CD14-positive monocyte (primary cell): ENCODE measurements around the gene BCO1. TPM values are rescaled to one million over a fixed set of nuclear protein-coding genes. Genes with fewer than 3 reads are reported as not detected.

Source experiments
- DNase-seq, 3 donors: peaks; one replicate each; pipeline ENCODE4 v3.0.0-alpha.2; 2011 to 2022
- H2AFZ ChIP-seq: 2 replicates; pipeline ENCODE4 v1.6.0; 2012; ENCODE audit warnings: mild to moderate bottlenecking, low read depth, low read length, inconsistent platforms; ENCODE audit not compliant: insufficient read depth, poor library complexity, severe bottlenecking
- H3K27ac ChIP-seq, 2 donors: 1 replicate in 1 of 2; 2 replicates in 1 of 2; pipeline ENCODE4 v1.5.1; 2012 to 2013; ENCODE audit warnings: low read length in 2 of 2, control low read depth in 1 of 2, inconsistent platforms in 1 of 2, low read depth in 1 of 2, mild to moderate bottlenecking in 1 of 2
- H3K27me3 ChIP-seq, 2 donors: one replicate each; pipeline versions ENCODE4 v1.6.0 to v1.6.1; 2011 to 2013; ENCODE audit warnings: low read length in 2 of 2; ENCODE audit not compliant: control insufficient read depth in 2 of 2, insufficient read depth in 2 of 2
- H3K36me3 ChIP-seq, 2 donors: replicated peaks in 1 of 2; 1 replicate in 1 of 2; 2 replicates in 1 of 2; pipeline versions ENCODE4 v1.5.1 to v1.6.1; 2012 to 2013; ENCODE audit warnings: low read length in 2 of 2, control low read depth in 1 of 2, inconsistent platforms in 1 of 2, mild to moderate bottlenecking in 1 of 2; ENCODE audit not compliant: insufficient read depth in 2 of 2, control insufficient read depth in 1 of 2
- H3K4me1 ChIP-seq, 2 donors: 1 replicate in 1 of 2; 2 replicates in 1 of 2; pipeline versions ENCODE4 v1.5.1 to v1.6.1; 2012 to 2013; ENCODE audit warnings: low read length in 2 of 2, control low read depth in 1 of 2, inconsistent platforms in 1 of 2, mild to moderate bottlenecking in 1 of 2, moderate library complexity in 1 of 2; ENCODE audit not compliant: insufficient read depth in 2 of 2, control insufficient read depth in 1 of 2
- H3K4me2 ChIP-seq: replicated peaks from 2 replicates; pipeline ENCODE3; 2012; ENCODE audit warnings: low read length, moderate library complexity, mild to moderate bottlenecking; ENCODE audit not compliant: poor library complexity, severe bottlenecking; ENCODE audit errors: extremely low read depth
- H3K4me3 ChIP-seq, 3 experiments: fragments of 200-600 bp in 1 of 3; sonication (generic) in 1 of 3; replicated peaks in 1 of 3; 1 replicate in 2 of 3; 2 replicates in 1 of 3; pipeline ENCODE4 v1.5.1; 2011 to 2013; ENCODE audit warnings: low read length in 3 of 3, mild to moderate bottlenecking in 3 of 3, control low read depth in 2 of 3, low read depth in 2 of 3, inconsistent platforms in 1 of 3, moderate library complexity in 1 of 3
- H3K79me2 ChIP-seq: 2 replicates; pipeline ENCODE4 v1.6.0; 2012; ENCODE audit warnings: mild to moderate bottlenecking, control low read depth, inconsistent platforms, low read length, moderate library complexity; ENCODE audit not compliant: insufficient read depth
- H3K9ac ChIP-seq: 2 replicates; pipeline ENCODE4 v1.6.0; 2017; ENCODE audit warnings: low read length, mild to moderate bottlenecking; ENCODE audit not compliant: insufficient read depth, poor library complexity, severe bottlenecking
- H3K9me3 ChIP-seq, 2 donors: replicated peaks in 1 of 2; 1 replicate in 1 of 2; 2 replicates in 1 of 2; pipeline versions ENCODE4 v1.5.1 to v1.6.1; 2012 to 2013; ENCODE audit warnings: low read length in 2 of 2, control low read depth in 1 of 2; ENCODE audit not compliant: control insufficient read depth in 1 of 2, insufficient read depth in 1 of 2
- H4K20me1 ChIP-seq: 2 replicates; pipeline ENCODE4 v1.6.0; 2012; ENCODE audit warnings: mild to moderate bottlenecking, low read length, control low read depth, moderate library complexity; ENCODE audit not compliant: insufficient read depth
- H3K27ac Mint-ChIP-seq, 7 donors: one replicate each; pipeline ENCODE4 v1.8.0; 2020; ENCODE audit warnings: mild to moderate bottlenecking in 7 of 7, mixed read lengths in 7 of 7, moderate library complexity in 6 of 7, inconsistent platforms in 2 of 7
- H3K27me3 Mint-ChIP-seq, 3 donors: one replicate each; pipeline ENCODE4 v1.8.0; 2021 to 2022; ENCODE audit warnings: low read depth in 3 of 3, mild to moderate bottlenecking in 3 of 3, mixed read lengths in 3 of 3, moderate library complexity in 3 of 3, inconsistent platforms in 1 of 3
- H3K36me3 Mint-ChIP-seq, 2 donors: one replicate each; pipeline ENCODE4 v1.8.0; 2020; ENCODE audit warnings: mixed read lengths in 2 of 2, inconsistent platforms in 1 of 2, mild to moderate bottlenecking in 1 of 2
- H3K4me1 Mint-ChIP-seq: one replicate; pipeline ENCODE4 v1.8.0; 2020; ENCODE audit warnings: mild to moderate bottlenecking, mixed read lengths
- H3K4me3 Mint-ChIP-seq, 2 donors: one replicate each; pipeline ENCODE4 v1.8.0; 2020; ENCODE audit warnings: mild to moderate bottlenecking in 2 of 2, mixed read lengths in 2 of 2, moderate library complexity in 1 of 2
- H3K9me3 Mint-ChIP-seq, 7 donors: one replicate each; pipeline ENCODE4 v1.8.0; 2020 to 2022; ENCODE audit warnings: mixed read lengths in 7 of 7, mild to moderate bottlenecking in 6 of 7, moderate library complexity in 6 of 7, inconsistent platforms in 2 of 7
- WGBS: methylation state at CpG from one replicate; pipeline ENCODE4 v1.1.5; 2013; ENCODE audit warnings: missing lambda C conversion rate; ENCODE audit not compliant: insufficient coverage; 5-methylcytosine and 5-hydroxymethylcytosine counted together
- intact Hi-C, 2 donors: fragments of 100-400 bp; cut with micrococcal nuclease; formaldehyde crosslinking; loops; one replicate each; pipeline versions ENCODE4 v1.15.0 to v1.15.1; 2023
- polyA plus RNA-seq, 3 donors: library from polyadenylated mRNA; depleted of rRNA in 1 of 3; unstranded in 2 of 3; stranded (reverse) in 1 of 3; fragments of 300-500 nt in 2 of 3; fragments of >200 nt in 1 of 3; fragmentation: Illumina TruSeq in 2 of 3; gene quantifications; 1 replicate in 2 of 3; 2 replicates in 1 of 3; pipeline ENCODE4 v1.2.3, GENCODE V29; 2012 to 2021
- TF ChIP-seq, protein P1 (sequence below): fragments of 200-600 bp; IDR thresholded peaks from one replicate; pipeline ENCODE4 v1.8.0; 2022; ENCODE audit warnings: antibody characterized with exemption, mild to moderate bottlenecking

Gene BCO1
- polyA plus RNA-seq, 3 donors: not detected

DNA sequence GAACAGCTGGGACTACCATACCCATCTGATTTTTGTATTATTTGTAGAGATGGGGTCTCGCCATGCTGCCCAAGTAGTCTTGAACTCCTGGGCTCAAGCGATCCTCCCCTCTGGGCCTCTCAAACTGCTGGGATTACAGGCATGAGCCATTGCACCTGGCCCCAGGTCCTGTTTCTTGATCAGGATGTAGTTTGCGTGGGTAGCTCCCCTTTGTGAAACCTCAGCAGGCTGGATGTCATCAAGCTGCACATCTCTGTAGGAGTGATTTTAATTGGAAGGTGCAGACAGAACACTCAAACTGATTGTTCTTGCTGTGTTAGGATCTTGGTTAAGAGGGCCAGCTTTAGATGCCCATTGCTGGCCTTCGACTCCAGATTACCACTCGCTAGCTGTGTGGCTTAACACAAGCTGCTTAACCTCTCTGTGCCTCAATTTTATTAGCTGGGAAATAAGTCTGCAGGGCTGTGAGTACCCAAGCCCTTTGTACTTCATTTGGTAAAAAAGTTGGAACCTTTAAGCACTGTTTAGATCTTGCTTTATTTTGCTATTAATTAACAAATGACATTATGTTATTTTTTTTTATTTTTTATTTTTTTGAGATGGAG is 16.5 kb downstream of the BCO1 start:
- intact Hi-C loops: no loop called here
- H3K27ac ChIP-seq: no peak overlapping the region
- H3K36me3 Mint-ChIP-seq: no peaks in the 10 kb centered on the region
- TF ChIP-seq, protein P1, sequence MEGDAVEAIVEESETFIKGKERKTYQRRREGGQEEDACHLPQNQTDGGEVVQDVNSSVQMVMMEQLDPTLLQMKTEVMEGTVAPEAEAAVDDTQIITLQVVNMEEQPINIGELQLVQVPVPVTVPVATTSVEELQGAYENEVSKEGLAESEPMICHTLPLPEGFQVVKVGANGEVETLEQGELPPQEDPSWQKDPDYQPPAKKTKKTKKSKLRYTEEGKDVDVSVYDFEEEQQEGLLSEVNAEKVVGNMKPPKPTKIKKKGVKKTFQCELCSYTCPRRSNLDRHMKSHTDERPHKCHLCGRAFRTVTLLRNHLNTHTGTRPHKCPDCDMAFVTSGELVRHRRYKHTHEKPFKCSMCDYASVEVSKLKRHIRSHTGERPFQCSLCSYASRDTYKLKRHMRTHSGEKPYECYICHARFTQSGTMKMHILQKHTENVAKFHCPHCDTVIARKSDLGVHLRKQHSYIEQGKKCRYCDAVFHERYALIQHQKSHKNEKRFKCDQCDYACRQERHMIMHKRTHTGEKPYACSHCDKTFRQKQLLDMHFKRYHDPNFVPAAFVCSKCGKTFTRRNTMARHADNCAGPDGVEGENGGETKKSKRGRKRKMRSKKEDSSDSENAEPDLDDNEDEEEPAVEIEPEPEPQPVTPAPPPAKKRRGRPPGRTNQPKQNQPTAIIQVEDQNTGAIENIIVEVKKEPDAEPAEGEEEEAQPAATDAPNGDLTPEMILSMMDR: no peak
- 100% methylated on average over 4 of the region's 5 CpGs for WGBS
- no peak overlapping the region for H3K9ac ChIP-seq
- H3K79me2 ChIP-seq: no peaks in the 10 kb centered on the region
- H3K9me3 Mint-ChIP-seq: peaks cover 0 to 5% (median 0%) of the 10 kb centered on the region in 7 donors
- no peaks in the 10 kb centered on the region for H3K4me1 ChIP-seq
- H3K27me3 Mint-ChIP-seq: peaks cover 2 to 5% (median 3%) of the 10 kb centered on the region in 3 donors
- H3K9me3 ChIP-seq: no peaks in the 10 kb centered on the region
- H4K20me1 ChIP-seq: no peaks in the 10 kb centered on the region
- no peaks in the 10 kb centered on the region for H3K36me3 ChIP-seq
- no peaks in the 10 kb centered on the region for H3K4me1 Mint-ChIP-seq
- no peak overlapping the region for H2AFZ ChIP-seq
- no peak overlapping the region for H3K4me2 ChIP-seq
- no peak overlapping the region for H3K27ac Mint-ChIP-seq
- DNase-seq: no peak
- no peak overlapping the region for H3K4me3 ChIP-seq
- no peak overlapping the region for H3K4me3 Mint-ChIP-seq
- no peaks in the 10 kb centered on the region for H3K27me3 ChIP-seq

DNA sequence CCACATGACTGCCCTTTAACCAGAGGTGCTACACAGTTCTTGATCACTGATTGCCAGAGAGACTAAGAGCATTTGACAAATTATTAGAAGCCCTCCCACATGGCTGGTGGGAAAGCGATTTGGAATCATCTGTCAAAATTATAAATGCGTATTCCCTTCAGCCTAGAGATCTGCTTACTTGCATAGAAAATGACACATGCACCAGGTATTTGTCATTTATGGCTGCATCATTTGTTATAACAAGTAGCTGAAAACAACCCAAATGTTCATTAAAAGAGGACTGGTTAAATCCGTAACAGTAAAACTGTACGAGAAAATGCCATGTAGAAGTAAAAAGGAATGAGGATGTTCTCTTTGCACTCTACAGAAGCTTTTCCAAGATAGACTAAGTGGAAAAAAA is 21.4 kb downstream of the BCO1 start:
- no peak overlapping the region for H3K4me3 ChIP-seq
- H3K9me3 ChIP-seq: no peaks in the 10 kb centered on the region
- Mint-ChIP-seq H3K36me3 (no peaks in the 10 kb centered on the region), H3K4me1 (peaks cover 3% of the 10 kb centered on the region), H3K27me3 (peaks cover 3 to 6% (median 4%) of the 10 kb centered on the region in 3 donors), H3K4me3 (no peak overlapping the region), H3K27ac (no peak overlapping the region), H3K9me3 (peaks cover 0 to 8% (median 1%) of the 10 kb centered on the region in 7 donors)
- H3K4me1 ChIP-seq: no peaks in the 10 kb centered on the region
- H2AFZ ChIP-seq: no peak overlapping the region
- H3K4me2 ChIP-seq: no peak overlapping the region
- no peak overlapping the region for H3K9ac ChIP-seq
- no peaks in the 10 kb centered on the region for H3K79me2 ChIP-seq
- no peak overlapping the region for H3K27ac ChIP-seq
- H3K27me3 ChIP-seq: no peaks in the 10 kb centered on the region
- H4K20me1 ChIP-seq: no peaks in the 10 kb centered on the region
- no CpG with 5 or more reads among the region's 4 CpGs for WGBS
- TF ChIP-seq, protein P1: no peak
- no peak for DNase-seq
- H3K36me3 ChIP-seq: no peaks in the 10 kb centered on the region
- intact Hi-C loops: no loop called here
